ENCODE measurements around the gene TMEM184A. TPM values are rescaled to one million over a fixed set of nuclear protein-coding genes. Genes with fewer than 3 reads are reported as not detected.

Gene TMEM184A
- total RNA-seq, 1 donor from 2014 or later: 6.6 TPM

DNA sequence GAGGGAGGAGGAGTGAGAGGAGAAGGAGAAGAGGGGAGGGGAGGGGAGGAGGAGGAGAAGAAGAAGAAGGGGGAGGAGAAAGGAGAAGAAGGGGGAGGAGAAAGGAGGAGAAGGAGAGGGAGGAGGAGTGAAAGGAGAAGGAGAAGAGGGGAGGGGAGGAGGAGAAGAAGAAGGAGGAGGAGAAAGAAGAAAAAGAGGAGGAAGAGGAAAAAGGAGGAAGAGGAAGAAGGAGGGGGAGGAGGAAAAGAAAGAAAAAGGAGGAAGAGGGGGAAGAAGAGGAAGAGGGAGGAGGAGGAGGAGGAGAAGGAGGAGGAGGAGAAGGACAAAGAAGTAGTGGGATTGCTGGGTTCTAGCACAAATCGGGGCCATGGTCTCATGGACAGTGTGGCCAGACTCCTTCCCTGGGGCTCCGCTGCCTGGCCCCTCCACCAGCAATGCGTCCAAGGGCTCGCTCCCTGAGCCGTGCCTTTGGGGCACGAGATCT lies 29.7 kb downstream of the TMEM184A start:
- Mint-ChIP-seq H3K27ac (peak overlapping the region; percentile 0), H3K27me3 (peaks cover 21% of the 10 kb centered on the region)

DNA sequence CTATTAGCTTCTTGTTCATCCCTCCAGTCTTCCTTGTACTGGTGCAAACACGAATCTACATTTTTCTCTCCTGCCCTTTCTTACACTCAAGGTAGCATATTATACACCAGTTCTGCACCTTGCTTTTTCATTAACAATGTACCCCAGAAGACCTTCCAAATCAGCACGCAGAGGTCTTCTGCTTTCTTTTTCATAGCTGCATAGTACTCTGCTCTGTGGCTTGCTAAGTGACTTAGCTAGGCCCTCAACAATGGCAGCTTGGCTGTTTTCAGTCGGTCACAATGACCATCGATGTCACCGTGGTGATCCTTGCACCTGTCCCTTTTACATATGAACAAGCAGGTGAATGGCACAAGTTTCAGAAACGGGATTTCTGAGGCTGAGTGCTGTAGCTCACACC lies 30.6 kb downstream of the TMEM184A start:
- H3K36me3 Mint-ChIP-seq: no peaks in the 10 kb centered on the region
- TF ChIP-seq, protein P1, sequence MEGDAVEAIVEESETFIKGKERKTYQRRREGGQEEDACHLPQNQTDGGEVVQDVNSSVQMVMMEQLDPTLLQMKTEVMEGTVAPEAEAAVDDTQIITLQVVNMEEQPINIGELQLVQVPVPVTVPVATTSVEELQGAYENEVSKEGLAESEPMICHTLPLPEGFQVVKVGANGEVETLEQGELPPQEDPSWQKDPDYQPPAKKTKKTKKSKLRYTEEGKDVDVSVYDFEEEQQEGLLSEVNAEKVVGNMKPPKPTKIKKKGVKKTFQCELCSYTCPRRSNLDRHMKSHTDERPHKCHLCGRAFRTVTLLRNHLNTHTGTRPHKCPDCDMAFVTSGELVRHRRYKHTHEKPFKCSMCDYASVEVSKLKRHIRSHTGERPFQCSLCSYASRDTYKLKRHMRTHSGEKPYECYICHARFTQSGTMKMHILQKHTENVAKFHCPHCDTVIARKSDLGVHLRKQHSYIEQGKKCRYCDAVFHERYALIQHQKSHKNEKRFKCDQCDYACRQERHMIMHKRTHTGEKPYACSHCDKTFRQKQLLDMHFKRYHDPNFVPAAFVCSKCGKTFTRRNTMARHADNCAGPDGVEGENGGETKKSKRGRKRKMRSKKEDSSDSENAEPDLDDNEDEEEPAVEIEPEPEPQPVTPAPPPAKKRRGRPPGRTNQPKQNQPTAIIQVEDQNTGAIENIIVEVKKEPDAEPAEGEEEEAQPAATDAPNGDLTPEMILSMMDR (conservative IDR thresholded peaks at IDR 0.05): no peak
- H3K4me1 Mint-ChIP-seq (ENCODE audit: unreplicated experiment): peaks cover 5% of the 10 kb centered on the region
- H3K4me3 Mint-ChIP-seq: no peak overlapping the region
- H3K27me3 Mint-ChIP-seq: peaks cover 21% of the 10 kb centered on the region
- no peak for DNase-seq (ENCODE audit: extremely low spot score, unreplicated experiment)
- no peaks in the 10 kb centered on the region for H3K9me3 Mint-ChIP-seq
- H3K27ac Mint-ChIP-seq: no peak overlapping the region

More for the DNA sequence above, 29.7 kb downstream of the TMEM184A start:
- DNase-seq (ENCODE audit: extremely low spot score, unreplicated experiment): no peak
- TF ChIP-seq, protein P1 (conservative IDR thresholded peaks at IDR 0.05): no peak
- peak overlapping the region; percentile 42 for H3K4me3 Mint-ChIP-seq
- H3K4me1 Mint-ChIP-seq (ENCODE audit: unreplicated experiment): peaks cover 5% of the 10 kb centered on the region
- H3K9me3 Mint-ChIP-seq: no peaks in the 10 kb centered on the region
- H3K36me3 Mint-ChIP-seq: no peaks in the 10 kb centered on the region

DNA sequence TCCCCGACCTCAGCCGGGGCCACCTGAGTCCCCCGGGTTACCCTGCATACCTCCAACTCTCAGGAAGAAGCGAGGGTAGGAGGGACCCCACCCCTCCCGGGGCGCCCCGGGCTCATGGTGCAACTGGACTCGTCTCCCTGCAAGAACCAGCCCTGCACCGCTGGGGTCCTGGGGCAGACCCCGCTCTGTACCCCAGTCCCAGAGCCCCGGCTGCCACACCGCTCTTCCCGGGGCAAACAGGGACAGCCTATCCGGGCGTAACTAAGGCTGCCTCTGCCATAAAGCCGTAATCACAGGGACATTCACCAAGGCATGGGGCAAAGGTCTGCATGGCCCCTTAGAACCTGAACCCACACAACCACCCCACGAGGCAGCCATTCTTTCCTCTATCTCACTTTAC lies 32.2 kb downstream of the TMEM184A start:
- peaks cover 5% of the 10 kb centered on the region for H3K9me3 Mint-ChIP-seq
- H3K4me3 Mint-ChIP-seq: no peak overlapping the region
- TF ChIP-seq, protein P1 (conservative IDR thresholded peaks at IDR 0.05): no peak
- no peak for DNase-seq (ENCODE audit: extremely low spot score, unreplicated experiment)
- H3K27me3 Mint-ChIP-seq: peaks cover 19% of the 10 kb centered on the region
- no peaks in the 10 kb centered on the region for H3K36me3 Mint-ChIP-seq
- peaks cover 5% of the 10 kb centered on the region for H3K4me1 Mint-ChIP-seq (ENCODE audit: unreplicated experiment)
- H3K27ac Mint-ChIP-seq: no peak overlapping the region

DNA sequence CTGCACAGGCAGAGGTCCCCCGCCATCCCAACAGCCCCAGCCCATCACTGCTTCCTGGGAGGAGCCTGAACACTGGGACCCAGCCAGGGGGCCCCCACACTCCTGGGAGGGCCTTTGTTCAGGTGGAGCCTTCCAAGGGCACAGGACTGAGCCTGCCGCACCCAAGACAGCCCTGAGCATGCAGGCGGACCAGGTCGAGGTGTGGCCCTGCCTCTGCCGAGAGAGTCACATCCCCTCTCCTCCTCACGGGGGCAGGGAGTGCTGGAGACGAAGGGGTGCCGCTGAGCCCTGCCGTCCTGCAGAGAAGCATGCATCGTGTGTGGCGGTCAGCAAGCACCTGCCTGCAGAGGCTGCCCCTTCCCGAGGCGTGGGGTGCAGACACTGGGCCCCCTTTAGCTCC lies 32.8 kb downstream of the TMEM184A start:
- Mint-ChIP-seq H3K9me3 (peaks cover 5% of the 10 kb centered on the region), H3K36me3 (no peaks in the 10 kb centered on the region), H3K4me3 (no peak overlapping the region), H3K27ac (no peak overlapping the region), H3K27me3 (peaks cover 19% of the 10 kb centered on the region), H3K4me1 (ENCODE audit: unreplicated experiment) (peaks cover 5% of the 10 kb centered on the region)
- TF ChIP-seq, protein P1 (conservative IDR thresholded peaks at IDR 0.05): no peak
- DNase-seq (ENCODE audit: extremely low spot score, unreplicated experiment): no peak

DNA sequence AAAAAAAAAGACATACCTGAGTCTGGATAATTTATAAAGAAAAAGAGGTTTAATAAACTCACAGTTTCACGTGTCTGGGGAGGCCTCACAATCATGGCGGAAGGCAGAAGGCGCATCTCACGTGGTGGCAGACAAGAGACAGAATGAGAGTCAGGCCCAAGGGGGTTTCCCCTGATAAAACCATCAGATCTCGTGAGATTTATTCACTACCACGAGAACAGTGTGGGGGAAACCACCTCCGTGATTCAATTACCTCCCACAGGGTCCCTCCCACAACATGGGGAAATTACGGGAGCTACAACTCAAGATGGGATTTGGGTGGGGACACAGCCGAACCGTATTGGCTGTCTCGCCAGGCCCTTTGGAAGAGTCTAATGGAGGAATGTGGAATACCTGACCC lies 34.5 kb downstream of the TMEM184A start:
- H3K27ac Mint-ChIP-seq: no peak overlapping the region
- H3K9me3 Mint-ChIP-seq: peaks cover 5% of the 10 kb centered on the region
- no peak overlapping the region for H3K4me3 Mint-ChIP-seq
- DNase-seq (ENCODE audit: extremely low spot score, unreplicated experiment): no peak
- TF ChIP-seq, protein P1 (conservative IDR thresholded peaks at IDR 0.05): no peak
- no peaks in the 10 kb centered on the region for H3K4me1 Mint-ChIP-seq (ENCODE audit: unreplicated experiment)
- H3K27me3 Mint-ChIP-seq: peaks cover 13% of the 10 kb centered on the region
- H3K36me3 Mint-ChIP-seq: no peaks in the 10 kb centered on the region

Measured in type B pancreatic cell (in vitro differentiated cells).